SH-SY5Y (cell line): ENCODE measurements around the gene B4GALT6.

Experiments used
- GATA2 ChIP-seq: IDR thresholded peaks from 2 replicates; pipeline ENCODE4 v1.6.1; 2011; ENCODE audit warnings: mild to moderate bottlenecking, low read depth, low read length
- GATA3 ChIP-seq: IDR thresholded peaks from 2 replicates; pipeline ENCODE4 v1.6.1; 2011; ENCODE audit warnings: low read depth, mild to moderate bottlenecking, low read length, moderate library complexity

GRCh38 chr18:31686986-31687928 is 2.9 kb upstream of the B4GALT6 start:
- TF ChIP-seq GATA2 (no peak), GATA3 (no peak)
